GM08714 (cell line): ENCODE results near the gene KAZN.

Source experiments
- H3K4me3 ChIP-seq: fragments of 200-500 bp; sonication (Bioruptor generic); 2 replicates; pipeline ENCODE4 v1.5.1; 2014; ENCODE audit warnings: mild to moderate bottlenecking, low read length, inconsistent platforms
- ZNF274 ChIP-seq: IDR thresholded peaks from 2 replicates; pipeline ENCODE4 v1.6.1; 2012; ENCODE audit warnings: mild to moderate bottlenecking, low read depth, low read length

Gene KAZN

GRCh38 chr1:14800500-14801076 lies 202.1 kb downstream of the KAZN start:
- no peak overlapping the region for H3K4me3 ChIP-seq
- no peak for TF ChIP-seq ZNF274

GRCh38 chr1:14803002-14803789 lies 204.7 kb downstream of the KAZN start:
- no peak for TF ChIP-seq ZNF274

GRCh38 chr1:14804626-14805025 lies 206.1 kb downstream of the KAZN start:
- no peak overlapping the region for H3K4me3 ChIP-seq
- TF ChIP-seq ZNF274 = no peak

More at GRCh38 chr1:14803002-14803789, 204.7 kb downstream of the KAZN start:
- H3K4me3 ChIP-seq = no peak overlapping the region

GRCh38 chr1:14806772-14807171 lies 208.3 kb downstream of the KAZN start:
- TF ChIP-seq ZNF274 = no peak
- H3K4me3 ChIP-seq = no peak overlapping the region

GRCh38 chr1:14808768-14809167 lies 210.3 kb downstream of the KAZN start:
- no peak overlapping the region for H3K4me3 ChIP-seq
- TF ChIP-seq ZNF274 = no peak

- TF ChIP-seq ZNF274 = no peak
- H3K4me3 ChIP-seq = no peak overlapping the region
Observed at GRCh38 chr1:14809191-14809981, 210.9 kb downstream of the KAZN start.

GRCh38 chr1:14810595-14811361 lies 212.3 kb downstream of the KAZN start:
- TF ChIP-seq ZNF274 = no peak
- H3K4me3 ChIP-seq = no peak overlapping the region

- TF ChIP-seq ZNF274 = no peak
- H3K4me3 ChIP-seq = no peak overlapping the region
Observed at GRCh38 chr1:14811573-14811972, 213.1 kb downstream of the KAZN start.

GRCh38 chr1:14812189-14812588 lies 213.7 kb downstream of the KAZN start:
- no peak overlapping the region for H3K4me3 ChIP-seq
- TF ChIP-seq ZNF274 = no peak

GRCh38 chr1:14815175-14815877 lies 216.8 kb downstream of the KAZN start:
- no peak for TF ChIP-seq ZNF274

GRCh38 chr1:14817223-14818170 lies 219.0 kb downstream of the KAZN start:
- no peak overlapping the region for H3K4me3 ChIP-seq
- TF ChIP-seq ZNF274 = no peak

More at GRCh38 chr1:14815175-14815877, 216.8 kb downstream of the KAZN start:
- H3K4me3 ChIP-seq = no peak overlapping the region

- no peak for TF ChIP-seq ZNF274
- H3K4me3 ChIP-seq = no peak overlapping the region
Observed at GRCh38 chr1:14820295-14821085, 222.0 kb downstream of the KAZN start.
